GM21576 (cell line): ENCODE results near the gene TEFM.
"Not testable (repeated sequence)": the region's sequence is repeated elsewhere in the genome, so short reads cannot be mapped to it uniquely, and the experiment has no call there.

ENCODE experiments used
- ATAC-seq: cut with Tn5 transposase; IDR thresholded peaks from one replicate; pipeline ENCODE4 v1.9.1; 2021; ENCODE audit warnings: mild to moderate bottlenecking, moderate library complexity; ENCODE audit not compliant: unreplicated experiment

TEFM gene

GRCh38 chr17:30921544-30922196, 15.6 kb upstream of the TEFM start, which contains the start of gene ADAP2:
ADAP2 (plus strand) TSS chr17:30921945; CDS start chr17:30922015, 70 bp downstream.
- ATAC-seq, result no peak

GRCh38 chr17:30920683-30921543, 14.9 kb upstream of the TEFM start:
- no peak for ATAC-seq

- ATAC-seq, result no peak
Observed at GRCh38 chr17:30920282-30920681, 14.2 kb upstream of the TEFM start.

GRCh38 chr17:30917050-30917449, 11.0 kb upstream of the TEFM start:
- ATAC-seq, result no peak

- ATAC-seq, result no peak
Observed at GRCh38 chr17:30915833-30916611, 10.0 kb upstream of the TEFM start.

- no peak for ATAC-seq
Observed at GRCh38 chr17:30913955-30914354, 7.9 kb upstream of the TEFM start.

- not testable (repeated sequence) for ATAC-seq
Observed at GRCh38 chr17:30910151-30910550, 4.1 kb upstream of the TEFM start.

- ATAC-seq, result no peak
Observed at GRCh38 chr17:30908717-30909420, 2.8 kb upstream of the TEFM start.

- peak; percentile 25 for ATAC-seq
Observed at GRCh38 chr17:30905742-30906100, 317 bp downstream of the TEFM start.

- ATAC-seq, result no peak
Observed at GRCh38 chr17:30897311-30897710, 8.7 kb downstream of the TEFM start.

- no peak for ATAC-seq
Observed at GRCh38 chr17:30894236-30894635, 11.8 kb downstream of the TEFM start.

GRCh38 chr17:30886187-30886586, 19.9 kb downstream of the TEFM start:
- no peak for ATAC-seq

- ATAC-seq, result no peak
Observed at GRCh38 chr17:30869005-30869404, 37.0 kb downstream of the TEFM start.

GRCh38 chr17:30864636-30865035, 41.4 kb downstream of the TEFM start:
- no peak for ATAC-seq

GRCh38 chr17:30858556-30859250, 47.3 kb downstream of the TEFM start:
- no peak for ATAC-seq

- ATAC-seq, result no peak
Observed at GRCh38 chr17:30854146-30854545, 51.9 kb downstream of the TEFM start.
